Kidney epithelial cell (primary cell): Measurements from ENCODE around the gene CYP46A1. TPM values are rescaled to one million over a fixed set of nuclear protein-coding genes. Genes with fewer than 3 reads are reported as not detected.

Source experiments
- DNase-seq: peaks from one replicate; pipeline ENCODE4 v3.0.0-alpha.2; 2010; ENCODE audit warnings: low read depth
- H3K27me3 ChIP-seq: 2 replicates; pipeline ENCODE4 v1.6.0; 2011; ENCODE audit warnings: low read length; ENCODE audit not compliant: control insufficient read depth, insufficient read depth
- H3K36me3 ChIP-seq: 2 replicates; pipeline ENCODE4 v1.5.1; 2011; ENCODE audit warnings: low read length; ENCODE audit not compliant: control insufficient read depth, insufficient read depth
- H3K4me3 ChIP-seq: 2 replicates; pipeline ENCODE4 v1.5.1; 2011; ENCODE audit warnings: low read depth, mild to moderate bottlenecking, control low read depth, low read length
- total RNA-seq: library from RNA; depleted of rRNA; stranded (reverse); fragments of >200 nt; gene quantifications from 2 replicates; pipeline ENCODE4 v1.2.3, GENCODE V29; 2015
- TF ChIP-seq, protein P1 (sequence below): IDR thresholded peaks from 2 replicates; pipeline ENCODE4 v1.5.1; 2011; ENCODE audit warnings: mild to moderate bottlenecking, moderate library complexity, low read length, control low read depth, inconsistent platforms; ENCODE audit not compliant: insufficient read depth, poor library complexity, severe bottlenecking

The CYP46A1 gene
- total RNA-seq, 1 donor from 2014 or later, result not detected

- TF ChIP-seq, protein P1, sequence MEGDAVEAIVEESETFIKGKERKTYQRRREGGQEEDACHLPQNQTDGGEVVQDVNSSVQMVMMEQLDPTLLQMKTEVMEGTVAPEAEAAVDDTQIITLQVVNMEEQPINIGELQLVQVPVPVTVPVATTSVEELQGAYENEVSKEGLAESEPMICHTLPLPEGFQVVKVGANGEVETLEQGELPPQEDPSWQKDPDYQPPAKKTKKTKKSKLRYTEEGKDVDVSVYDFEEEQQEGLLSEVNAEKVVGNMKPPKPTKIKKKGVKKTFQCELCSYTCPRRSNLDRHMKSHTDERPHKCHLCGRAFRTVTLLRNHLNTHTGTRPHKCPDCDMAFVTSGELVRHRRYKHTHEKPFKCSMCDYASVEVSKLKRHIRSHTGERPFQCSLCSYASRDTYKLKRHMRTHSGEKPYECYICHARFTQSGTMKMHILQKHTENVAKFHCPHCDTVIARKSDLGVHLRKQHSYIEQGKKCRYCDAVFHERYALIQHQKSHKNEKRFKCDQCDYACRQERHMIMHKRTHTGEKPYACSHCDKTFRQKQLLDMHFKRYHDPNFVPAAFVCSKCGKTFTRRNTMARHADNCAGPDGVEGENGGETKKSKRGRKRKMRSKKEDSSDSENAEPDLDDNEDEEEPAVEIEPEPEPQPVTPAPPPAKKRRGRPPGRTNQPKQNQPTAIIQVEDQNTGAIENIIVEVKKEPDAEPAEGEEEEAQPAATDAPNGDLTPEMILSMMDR, result peak; percentile 17
- no peak for DNase-seq
- H3K36me3 ChIP-seq, result no peaks in the 10 kb centered on the region
- H3K27me3 ChIP-seq, result no peaks in the 10 kb centered on the region
- H3K4me3 ChIP-seq, result no peak overlapping the region
Observed at GRCh38 chr14:99749142-99749541, 65.0 kb downstream of the CYP46A1 start.

DNA sequence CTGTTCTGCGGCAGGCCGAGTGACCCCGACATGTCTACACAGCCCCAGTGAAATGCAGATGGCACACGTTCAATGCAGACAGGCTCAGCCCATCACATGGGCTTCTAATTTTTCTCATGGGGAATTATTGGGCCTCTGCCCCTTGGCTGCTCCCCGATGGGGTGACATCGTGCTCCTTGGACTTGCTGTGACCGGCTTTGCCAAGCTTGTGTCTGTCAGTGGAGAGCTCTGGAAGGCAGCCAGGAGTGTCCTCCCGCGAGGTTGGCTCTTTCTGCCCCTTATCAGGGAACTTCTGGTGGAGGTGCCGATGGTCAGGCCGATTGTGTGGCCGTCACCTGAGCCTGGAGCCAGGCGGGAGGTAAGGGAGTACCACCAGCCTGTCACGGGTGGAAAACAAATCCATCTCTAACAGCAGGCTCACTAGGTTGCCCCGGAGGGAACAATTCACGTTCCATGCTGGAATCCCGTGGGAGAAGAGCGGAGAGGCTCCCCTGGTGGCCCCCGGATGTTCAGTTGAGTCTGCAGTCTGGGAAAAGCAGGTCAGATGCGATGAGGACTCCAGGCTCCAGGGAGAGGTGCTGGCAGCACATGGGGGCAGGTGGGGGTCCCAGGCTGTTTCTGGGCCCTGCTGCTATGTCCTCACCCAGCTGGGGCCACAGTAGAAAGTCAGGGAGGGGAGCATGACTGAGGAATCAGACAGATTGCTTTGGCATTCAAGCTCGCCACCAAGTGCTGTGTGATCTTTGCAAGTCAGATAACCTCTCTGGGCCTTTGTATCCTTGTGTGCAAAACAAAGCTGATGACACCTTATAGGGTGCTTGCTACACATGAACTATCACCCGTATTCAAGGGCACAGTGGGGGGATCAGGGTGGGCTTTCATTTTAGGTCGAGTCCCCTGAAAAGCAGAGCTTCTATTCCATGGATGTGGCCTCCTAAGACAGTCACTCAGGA lies 65.9 kb downstream of the CYP46A1 start:
- TF ChIP-seq, protein P1, result no peak
- Histone ChIP-seq H3K27me3 (no peaks in the 10 kb centered on the region), H3K4me3 (no peak overlapping the region), H3K36me3 (no peaks in the 10 kb centered on the region)
- DNase-seq, result no peak

DNA sequence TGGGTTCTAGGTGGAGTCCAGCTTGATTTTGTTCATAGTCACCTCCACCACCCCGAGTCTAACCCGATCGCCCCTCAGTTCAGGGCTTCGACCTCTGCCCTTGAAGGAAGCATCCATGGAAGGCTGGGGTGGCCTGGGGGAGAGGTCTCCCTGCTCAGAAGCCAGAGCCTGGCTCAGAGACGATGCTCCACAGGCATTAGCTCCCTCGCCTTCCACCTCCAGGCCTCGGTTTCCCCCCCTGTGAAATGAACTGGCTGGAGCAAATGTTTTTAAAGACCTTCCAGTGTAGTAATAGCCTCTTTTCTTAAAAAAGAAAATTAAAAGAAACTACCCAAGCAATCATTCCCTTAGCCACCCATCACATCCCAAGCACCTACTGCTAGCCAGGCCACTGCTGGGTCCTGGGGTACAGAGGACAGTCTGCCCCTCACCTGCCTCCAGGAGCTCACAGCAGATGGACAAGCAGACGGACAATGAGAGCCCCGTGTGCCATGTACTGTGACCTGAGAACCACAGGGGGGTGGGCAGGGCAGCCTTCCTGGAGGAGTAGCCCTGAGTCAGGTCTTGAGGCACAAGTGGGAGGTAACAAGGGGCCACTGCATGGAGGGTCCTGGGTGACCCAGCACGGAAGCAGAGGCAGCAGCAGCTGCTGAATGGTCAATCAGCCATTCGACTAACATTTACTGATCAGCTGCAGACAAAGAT lies 66.8 kb downstream of the CYP46A1 start:
- TF ChIP-seq, protein P1, result no peak
- DNase-seq, result no peak

DNA sequence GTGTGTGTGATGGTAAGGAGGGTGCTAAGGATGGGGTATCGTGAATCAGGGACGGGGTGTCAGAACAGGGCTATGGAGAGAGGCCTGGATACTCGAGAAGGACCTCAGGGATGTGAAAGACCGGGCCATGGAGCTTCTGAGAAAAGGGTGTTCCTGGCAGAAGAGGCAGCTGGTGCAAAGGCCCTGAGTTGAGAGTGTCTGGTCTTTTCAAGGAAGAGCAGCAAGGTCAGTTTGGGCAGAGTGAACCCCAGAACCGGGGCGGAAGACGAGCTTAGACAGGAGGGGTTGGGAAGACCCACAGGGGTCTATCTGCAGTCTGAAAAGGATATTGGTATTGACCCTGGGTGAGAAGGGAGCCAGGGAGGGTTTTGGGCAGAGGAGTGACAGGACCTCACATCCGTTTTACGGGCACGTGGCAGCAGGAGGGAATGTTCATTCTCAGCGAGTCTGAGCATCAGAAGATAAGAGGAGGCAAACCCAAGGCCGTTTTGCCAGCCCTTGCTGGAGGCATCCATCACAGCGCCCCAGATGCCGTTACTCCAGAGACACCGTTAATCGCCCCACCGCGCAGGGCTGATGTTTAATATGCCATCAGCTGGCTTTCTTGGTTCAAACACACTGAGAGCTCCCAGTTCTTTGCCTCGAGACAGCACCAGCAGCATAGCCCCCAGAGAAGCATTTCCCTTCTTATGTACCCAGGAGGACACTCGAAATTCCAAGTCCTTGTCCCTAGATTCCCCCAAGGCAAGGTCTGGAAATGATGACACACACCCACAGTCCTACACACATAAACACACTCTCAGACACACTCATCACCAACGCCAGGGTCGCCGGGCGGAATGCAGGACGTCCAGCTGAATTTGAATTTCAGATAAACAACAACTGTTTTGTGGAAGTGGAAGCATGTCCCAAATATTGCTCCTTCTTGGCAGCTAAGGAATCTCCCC lies 67.7 kb downstream of the CYP46A1 start:
- DNase-seq, result no peak
- no peaks in the 10 kb centered on the region for H3K27me3 ChIP-seq

More for the DNA sequence above, 66.8 kb downstream of the CYP46A1 start:
- no peaks in the 10 kb centered on the region for H3K36me3 ChIP-seq
- H3K4me3 ChIP-seq, result no peak overlapping the region
- H3K27me3 ChIP-seq, result no peaks in the 10 kb centered on the region

More for the DNA sequence above, 67.7 kb downstream of the CYP46A1 start:
- TF ChIP-seq, protein P1, result no peak
- Histone ChIP-seq H3K4me3 (no peak overlapping the region), H3K36me3 (no peaks in the 10 kb centered on the region)
